HFFc6 (cell line): Measurements from ENCODE around the gene PACRGL. TPM values are rescaled to one million over a fixed set of nuclear protein-coding genes. Genes with fewer than 3 reads are reported as not detected.

Experiments
- DNase-seq: peaks from one replicate; pipeline ENCODE4 v3.0.0-alpha.2; 2018
- H3K27ac Mint-ChIP-seq: 2 replicates; pipeline ENCODE4 v1.8.0; 2020; ENCODE audit warnings: mild to moderate bottlenecking, mixed read lengths
- H3K27me3 Mint-ChIP-seq: 2 replicates; pipeline ENCODE4 v1.8.0; 2021; ENCODE audit warnings: mild to moderate bottlenecking, moderate library complexity, mixed read lengths; ENCODE audit not compliant: insufficient read depth
- H3K36me3 Mint-ChIP-seq: 2 replicates; pipeline ENCODE4 v1.8.0; 2021; ENCODE audit warnings: low read depth, mixed read lengths
- H3K4me1 Mint-ChIP-seq: 2 replicates; pipeline ENCODE4 v1.8.0; 2020; ENCODE audit warnings: low read depth, mixed read lengths
- H3K4me3 Mint-ChIP-seq: 2 replicates; pipeline ENCODE4 v1.8.0; 2020; ENCODE audit warnings: mild to moderate bottlenecking, moderate library complexity, mixed read lengths
- H3K9me3 Mint-ChIP-seq: 2 replicates; pipeline ENCODE4 v1.8.0; 2020; ENCODE audit warnings: mild to moderate bottlenecking, mixed read lengths
- total RNA-seq, 6 experiments: library from RNA; stranded (reverse); fragmentation: NEBNext Ultra II Directional; extraction: Animal tissue kit (Norgen Biotek cat#: 25700); gene quantifications; 2 replicates in 1 of 6; 3 replicates in 5 of 6; pipeline ENCODE4 v1.2.3, GENCODE V29; 2021
- TF ChIP-seq, protein P1 (sequence below): fragments of 200-600 bp; sonication (generic); IDR thresholded peaks from 2 replicates; pipeline ENCODE4 v1.5.0; 2021; ENCODE audit warnings: antibody characterized with exemption, mild to moderate bottlenecking

The PACRGL gene
- total RNA-seq, 6 experiments from 2014 or later, result 9.6 to 12.6 (median 10.5) TPM

DNA sequence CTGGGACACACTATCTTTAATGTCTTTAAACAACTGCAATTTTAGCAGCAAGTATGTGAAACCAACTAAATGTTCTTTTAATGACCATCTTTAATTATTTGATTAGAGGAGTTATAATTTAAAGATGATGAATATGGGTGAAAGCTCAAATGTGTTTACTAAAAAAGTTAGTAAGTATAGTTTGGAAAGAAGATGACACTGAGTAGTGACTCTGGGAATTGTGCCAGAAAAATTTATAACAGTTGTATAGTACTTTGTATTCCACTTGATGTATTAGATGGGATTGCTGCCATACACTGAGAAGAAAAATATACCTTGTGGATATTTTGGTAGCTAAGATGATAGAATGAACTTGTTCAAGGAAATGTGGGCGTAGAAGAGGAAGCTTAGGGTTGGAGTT, 19.5 kb upstream of the PACRGL start:
- no peak for DNase-seq
- H3K27ac Mint-ChIP-seq, result no peak overlapping the region

DNA sequence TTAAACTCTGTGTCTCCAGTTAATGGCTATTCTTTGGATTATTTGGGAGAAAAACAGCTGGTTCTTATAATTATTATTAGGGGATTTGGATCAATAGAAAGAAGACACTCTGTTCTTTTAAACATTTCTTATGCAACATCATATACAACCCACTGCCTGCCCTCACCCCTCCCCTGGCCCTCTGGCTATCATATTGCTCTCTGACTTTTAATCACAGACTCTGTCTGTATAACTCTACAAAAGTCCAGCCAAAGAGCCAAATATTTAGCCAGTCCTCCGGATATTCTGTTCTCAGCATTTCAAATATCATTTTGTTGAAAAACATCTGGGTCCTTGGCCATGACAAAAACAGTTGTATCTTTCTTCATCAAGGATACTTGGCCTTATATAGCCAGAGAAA, 19.0 kb upstream of the PACRGL start:
- Mint-ChIP-seq H3K4me1 (no peaks in the 10 kb centered on the region), H3K27me3 (peaks cover 24% of the 10 kb centered on the region), H3K27ac (no peak overlapping the region), H3K36me3 (no peaks in the 10 kb centered on the region), H3K9me3 (no peaks in the 10 kb centered on the region), H3K4me3 (no peak overlapping the region)
- TF ChIP-seq, protein P1, sequence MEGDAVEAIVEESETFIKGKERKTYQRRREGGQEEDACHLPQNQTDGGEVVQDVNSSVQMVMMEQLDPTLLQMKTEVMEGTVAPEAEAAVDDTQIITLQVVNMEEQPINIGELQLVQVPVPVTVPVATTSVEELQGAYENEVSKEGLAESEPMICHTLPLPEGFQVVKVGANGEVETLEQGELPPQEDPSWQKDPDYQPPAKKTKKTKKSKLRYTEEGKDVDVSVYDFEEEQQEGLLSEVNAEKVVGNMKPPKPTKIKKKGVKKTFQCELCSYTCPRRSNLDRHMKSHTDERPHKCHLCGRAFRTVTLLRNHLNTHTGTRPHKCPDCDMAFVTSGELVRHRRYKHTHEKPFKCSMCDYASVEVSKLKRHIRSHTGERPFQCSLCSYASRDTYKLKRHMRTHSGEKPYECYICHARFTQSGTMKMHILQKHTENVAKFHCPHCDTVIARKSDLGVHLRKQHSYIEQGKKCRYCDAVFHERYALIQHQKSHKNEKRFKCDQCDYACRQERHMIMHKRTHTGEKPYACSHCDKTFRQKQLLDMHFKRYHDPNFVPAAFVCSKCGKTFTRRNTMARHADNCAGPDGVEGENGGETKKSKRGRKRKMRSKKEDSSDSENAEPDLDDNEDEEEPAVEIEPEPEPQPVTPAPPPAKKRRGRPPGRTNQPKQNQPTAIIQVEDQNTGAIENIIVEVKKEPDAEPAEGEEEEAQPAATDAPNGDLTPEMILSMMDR, result no peak
- DNase-seq, result no peak

More for the DNA sequence above, 19.5 kb upstream of the PACRGL start:
- no peaks in the 10 kb centered on the region for H3K9me3 Mint-ChIP-seq
- H3K27me3 Mint-ChIP-seq, result peaks cover 24% of the 10 kb centered on the region
- no peaks in the 10 kb centered on the region for H3K36me3 Mint-ChIP-seq
- TF ChIP-seq, protein P1, result no peak
- H3K4me1 Mint-ChIP-seq, result no peaks in the 10 kb centered on the region
- no peak overlapping the region for H3K4me3 Mint-ChIP-seq

DNA sequence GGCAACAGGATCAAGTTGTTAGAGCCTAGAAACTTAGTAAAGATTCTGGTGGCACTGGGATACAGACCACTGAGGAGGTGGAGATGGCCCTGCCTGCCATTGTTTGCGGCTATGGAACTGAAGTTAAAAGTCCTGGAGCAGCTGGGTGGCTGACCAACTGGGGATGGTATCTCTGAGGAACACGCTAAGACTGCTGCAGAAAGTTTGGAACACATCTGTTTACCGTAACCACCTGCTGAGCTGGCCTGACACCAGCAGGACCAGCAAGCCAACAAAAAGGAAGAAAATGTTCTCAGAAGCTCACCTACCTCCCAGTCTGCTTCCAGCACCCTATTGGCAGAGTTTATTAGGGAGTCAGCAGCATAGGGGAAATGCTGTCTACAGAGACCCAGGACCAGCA, 17.4 kb upstream of the PACRGL start:
- Mint-ChIP-seq H3K4me1 (peaks cover 6% of the 10 kb centered on the region), H3K9me3 (no peaks in the 10 kb centered on the region), H3K4me3 (no peak overlapping the region), H3K27me3 (peaks cover 21% of the 10 kb centered on the region), H3K27ac (no peak overlapping the region), H3K36me3 (no peaks in the 10 kb centered on the region)
- no peak for DNase-seq
- TF ChIP-seq, protein P1, result no peak

DNA sequence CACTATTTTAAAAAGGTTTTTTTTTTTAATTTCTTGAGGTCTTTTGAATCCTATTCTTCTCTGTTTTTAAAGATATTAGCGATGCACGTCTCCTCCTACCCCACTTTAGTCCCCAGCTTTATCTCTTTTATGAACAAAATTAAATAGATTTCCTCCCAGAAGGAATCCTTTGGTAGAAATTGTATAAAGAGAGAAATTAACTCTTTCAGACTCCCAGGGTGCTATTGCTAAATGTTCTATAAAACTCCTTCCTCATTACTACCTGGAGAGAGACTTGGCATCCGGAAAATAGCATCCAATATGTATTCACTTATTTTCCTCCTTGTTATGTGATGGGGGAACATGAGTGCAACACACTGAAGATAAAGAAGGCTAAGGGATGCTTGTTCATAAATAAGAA, 16.5 kb upstream of the PACRGL start:
- Mint-ChIP-seq H3K9me3 (no peaks in the 10 kb centered on the region), H3K4me1 (peaks cover 14% of the 10 kb centered on the region), H3K36me3 (no peaks in the 10 kb centered on the region), H3K27ac (no peak overlapping the region), H3K4me3 (no peak overlapping the region), H3K27me3 (peaks cover 21% of the 10 kb centered on the region)
- no peak for DNase-seq
- TF ChIP-seq, protein P1, result no peak

DNA sequence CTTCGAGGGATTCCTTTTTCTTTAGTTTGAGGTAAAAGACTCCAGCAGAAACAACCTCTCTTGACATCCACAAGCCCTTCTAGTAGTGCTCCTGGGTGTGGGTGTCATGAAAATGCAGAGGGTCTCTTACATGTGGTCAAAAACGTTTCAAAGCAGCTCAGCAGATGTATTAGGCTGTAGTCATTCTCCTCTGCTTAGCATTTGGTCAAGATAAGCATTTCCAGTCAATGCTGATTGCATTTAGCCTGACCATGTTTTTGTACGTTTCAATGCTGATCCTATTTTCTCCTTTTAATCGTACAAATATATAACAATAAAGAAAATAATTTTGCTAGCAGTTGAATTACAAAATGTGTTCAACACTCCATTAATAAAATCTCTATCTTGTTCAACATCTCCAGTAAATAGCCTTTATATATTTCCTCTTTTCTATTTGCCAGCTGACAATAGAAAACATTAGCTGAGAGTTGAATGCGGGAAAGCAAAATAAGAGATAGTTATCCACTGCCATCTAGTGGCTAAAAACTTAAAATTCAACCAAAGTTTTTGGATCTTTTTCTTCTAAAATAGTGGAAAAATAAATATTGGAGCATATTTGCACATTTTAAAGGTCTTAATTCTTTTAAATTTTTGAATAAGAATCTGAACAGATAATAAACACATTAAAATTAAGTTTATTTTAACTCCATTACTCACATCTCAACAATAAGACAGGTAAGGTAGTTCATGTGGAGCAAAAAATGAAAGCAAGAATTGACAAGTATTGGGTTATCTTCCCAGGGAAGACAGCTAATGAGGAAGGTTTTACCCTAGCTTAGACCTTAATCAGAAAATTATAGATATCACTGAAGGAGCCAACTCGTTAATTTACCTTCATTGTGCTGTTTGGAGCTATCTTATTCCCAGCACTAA, 15.2 kb upstream of the PACRGL start:
- Mint-ChIP-seq H3K4me3 (no peak overlapping the region), H3K36me3 (no peaks in the 10 kb centered on the region), H3K27ac (no peak overlapping the region), H3K4me1 (peaks cover 14% of the 10 kb centered on the region), H3K27me3 (peaks cover 23% of the 10 kb centered on the region), H3K9me3 (no peaks in the 10 kb centered on the region)
- TF ChIP-seq, protein P1, result peak; percentile 89
- DNase-seq, result peak; percentile 12
